Skeletal muscle tissue (tissue), 4 donors: ENCODE measurements around the gene LGALSL. TPM values are rescaled to one million over a fixed set of nuclear protein-coding genes. Genes with fewer than 3 reads are reported as not detected.

Source experiments
- H3K27ac ChIP-seq: one replicate; pipeline ENCODE4 v1.7.0; 2013; ENCODE audit warnings: mild to moderate bottlenecking, low read depth, low read length, inconsistent platforms
- H3K27me3 ChIP-seq, 3 donors: one replicate each; pipeline ENCODE4 v1.7.0; 2013; ENCODE audit warnings: low read length in 3 of 3; ENCODE audit not compliant: control insufficient read depth in 3 of 3, insufficient read depth in 3 of 3
- H3K36me3 ChIP-seq, 3 donors: one replicate each; pipeline ENCODE4 v1.7.0; 2013; ENCODE audit warnings: low read length in 3 of 3; ENCODE audit not compliant: control insufficient read depth in 3 of 3, insufficient read depth in 3 of 3
- H3K4me1 ChIP-seq, 3 donors: one replicate each; pipeline ENCODE4 v1.7.0; 2013; ENCODE audit warnings: low read length in 3 of 3, mild to moderate bottlenecking in 3 of 3; ENCODE audit not compliant: control insufficient read depth in 3 of 3, insufficient read depth in 3 of 3
- H3K4me3 ChIP-seq, 3 donors: one replicate each; pipeline ENCODE4 v1.7.0; 2013; ENCODE audit warnings: low read length in 3 of 3
- H3K9ac ChIP-seq, 3 donors: one replicate each; pipeline ENCODE4 v1.7.0; 2013; ENCODE audit warnings: low read length in 3 of 3, mild to moderate bottlenecking in 3 of 3, moderate library complexity in 2 of 3, low read depth in 1 of 3
- H3K9me3 ChIP-seq, 3 donors: one replicate each; pipeline ENCODE4 v1.7.0; 2013; ENCODE audit warnings: low read length in 3 of 3; ENCODE audit not compliant: control insufficient read depth in 3 of 3
- total RNA-seq: library from RNA; depleted of rRNA; stranded (reverse); fragments of >200 nt; gene quantifications from one replicate; pipeline ENCODE4 v1.2.3, GENCODE V29; 2014
- donor health status: Osteomylitis.

The LGALSL gene
- total RNA-seq, 1 donor from 2014 or later: 11.5 TPM

GRCh38 chr2:64455545-64455944 is 1.6 kb downstream of the LGALSL start:
- H3K9me3 ChIP-seq: no peaks in the 10 kb centered on the region
- no peaks in the 10 kb centered on the region for H3K27me3 ChIP-seq
- peak overlapping the region; percentile 96 for H3K27ac ChIP-seq
- peak overlapping the region; percentile 74 to 89 (median 87) for H3K9ac ChIP-seq
- H3K36me3 ChIP-seq: peaks cover 12 to 31% (median 31%) of the 10 kb centered on the region in 3 donors
- H3K4me3 ChIP-seq: peak overlapping the region; percentile 68 to 86 (median 86)
- H3K4me1 ChIP-seq: peaks cover 27 to 57% (median 36%) of the 10 kb centered on the region in 3 donors

DNA sequence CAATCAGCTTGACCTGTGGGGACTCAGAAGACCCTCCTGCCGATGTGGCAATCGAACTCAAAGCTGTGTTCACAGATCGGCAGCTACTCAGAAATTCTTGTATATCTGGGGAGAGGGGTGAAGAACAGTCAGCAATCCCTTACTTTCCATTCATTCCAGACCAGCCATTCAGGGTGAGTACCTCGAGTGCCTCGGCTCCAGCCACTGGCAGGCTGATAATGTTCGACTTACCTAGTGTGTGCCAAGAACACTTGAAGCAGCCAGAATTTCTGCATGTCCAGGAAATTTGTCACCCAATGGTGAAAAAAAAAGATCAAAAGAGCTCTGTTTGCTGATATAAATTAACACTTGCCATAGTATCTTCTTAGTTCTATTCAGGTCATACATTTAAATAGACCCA is 2.3 kb downstream of the LGALSL start:
- H3K9ac ChIP-seq: peak overlapping the region; percentile 10 to 59 (median 12)
- peaks cover 12 to 31% (median 31%) of the 10 kb centered on the region in 3 donors for H3K36me3 ChIP-seq
- H3K27me3 ChIP-seq: no peaks in the 10 kb centered on the region
- peak overlapping the region; percentile 36 to 49 (median 49) for H3K4me3 ChIP-seq
- H3K9me3 ChIP-seq: no peaks in the 10 kb centered on the region
- H3K4me1 ChIP-seq: peaks cover 27 to 58% (median 36%) of the 10 kb centered on the region in 3 donors
- peak overlapping the region; percentile 96 for H3K27ac ChIP-seq

- Histone ChIP-seq H3K27me3 (no peaks in the 10 kb centered on the region), H3K4me3 (no peak overlapping the region), H3K4me1 (peaks cover 25 to 58% (median 36%) of the 10 kb centered on the region in 3 donors), H3K36me3 (peaks cover 12 to 31% (median 31%) of the 10 kb centered on the region in 3 donors), H3K9me3 (no peaks in the 10 kb centered on the region), H3K27ac (no peak overlapping the region), H3K9ac (no peak overlapping the region)
Observed at GRCh38 chr2:64457524-64457923, 3.6 kb downstream of the LGALSL start.

DNA sequence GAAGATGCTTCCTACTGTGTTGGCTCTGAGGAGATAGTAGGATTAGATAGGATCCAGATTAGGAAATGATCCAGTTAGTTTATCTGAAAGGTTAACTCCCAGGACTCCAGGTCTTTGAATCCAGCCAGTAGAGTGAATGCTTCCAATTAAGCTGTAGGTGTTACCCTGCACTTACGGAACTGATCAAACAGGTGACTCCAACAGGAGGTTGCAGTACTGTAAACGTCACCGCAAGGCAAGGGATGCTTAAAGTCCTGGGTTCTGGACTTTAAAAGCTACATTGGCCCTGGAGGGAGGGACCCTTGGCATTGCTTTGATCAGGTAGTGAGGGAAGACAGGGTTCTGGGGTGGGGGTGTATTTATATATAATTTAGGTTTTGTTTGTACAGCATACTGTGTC is 5.6 kb downstream of the LGALSL start:
- Histone ChIP-seq H3K27me3 (no peaks in the 10 kb centered on the region), H3K9me3 (no peaks in the 10 kb centered on the region), H3K9ac (peak overlapping the region in 1 of 3 donors; percentile 2), H3K4me3 (no peak overlapping the region), H3K4me1 (peaks cover 34 to 61% (median 43%) of the 10 kb centered on the region in 3 donors), H3K27ac (no peak overlapping the region), H3K36me3 (peaks cover 12 to 31% (median 31%) of the 10 kb centered on the region in 3 donors)

- no peak overlapping the region for H3K9ac ChIP-seq
- H3K9me3 ChIP-seq: no peaks in the 10 kb centered on the region
- no peaks in the 10 kb centered on the region for H3K27me3 ChIP-seq
- peak overlapping the region in 1 of 3 donors; percentile 8 for H3K4me3 ChIP-seq
- H3K36me3 ChIP-seq: peaks cover 10 to 31% (median 31%) of the 10 kb centered on the region in 3 donors
- no peak overlapping the region for H3K27ac ChIP-seq
- H3K4me1 ChIP-seq: peaks cover 36 to 56% (median 43%) of the 10 kb centered on the region in 3 donors
Observed at GRCh38 chr2:64460330-64460729, 6.4 kb downstream of the LGALSL start.

- Histone ChIP-seq H3K4me1 (peaks cover 30 to 44% (median 39%) of the 10 kb centered on the region in 3 donors), H3K9me3 (no peaks in the 10 kb centered on the region)
Observed at GRCh38 chr2:64461271-64462058, 7.5 kb downstream of the LGALSL start.

DNA sequence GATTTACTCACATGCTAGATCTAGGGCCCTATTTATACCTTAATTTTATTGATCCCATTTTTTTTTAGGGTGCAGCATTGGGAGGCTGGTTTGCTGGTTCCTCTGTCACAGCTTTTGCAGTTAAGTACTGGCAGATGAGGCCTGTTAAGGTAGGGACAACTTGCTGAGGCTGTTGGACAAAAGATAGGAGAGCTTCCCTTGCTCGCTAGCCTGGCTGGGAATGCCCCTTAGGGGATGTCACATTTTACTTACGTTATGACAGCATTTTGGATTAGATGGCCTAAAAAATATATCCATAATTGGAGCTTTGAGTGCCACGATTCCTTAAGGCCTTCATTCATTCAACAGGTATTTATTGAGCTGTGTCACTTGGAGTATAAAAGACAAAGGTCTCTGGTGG is 8.2 kb downstream of the LGALSL start:
- H3K4me1 ChIP-seq: peaks cover 25 to 40% (median 38%) of the 10 kb centered on the region in 3 donors

More at GRCh38 chr2:64461271-64462058, 7.5 kb downstream of the LGALSL start:
- H3K4me3 ChIP-seq: no peak overlapping the region
- H3K9ac ChIP-seq: no peak overlapping the region
- no peaks in the 10 kb centered on the region for H3K27me3 ChIP-seq
- H3K27ac ChIP-seq: no peak overlapping the region
- peaks cover 10 to 31% (median 28%) of the 10 kb centered on the region in 3 donors for H3K36me3 ChIP-seq

DNA sequence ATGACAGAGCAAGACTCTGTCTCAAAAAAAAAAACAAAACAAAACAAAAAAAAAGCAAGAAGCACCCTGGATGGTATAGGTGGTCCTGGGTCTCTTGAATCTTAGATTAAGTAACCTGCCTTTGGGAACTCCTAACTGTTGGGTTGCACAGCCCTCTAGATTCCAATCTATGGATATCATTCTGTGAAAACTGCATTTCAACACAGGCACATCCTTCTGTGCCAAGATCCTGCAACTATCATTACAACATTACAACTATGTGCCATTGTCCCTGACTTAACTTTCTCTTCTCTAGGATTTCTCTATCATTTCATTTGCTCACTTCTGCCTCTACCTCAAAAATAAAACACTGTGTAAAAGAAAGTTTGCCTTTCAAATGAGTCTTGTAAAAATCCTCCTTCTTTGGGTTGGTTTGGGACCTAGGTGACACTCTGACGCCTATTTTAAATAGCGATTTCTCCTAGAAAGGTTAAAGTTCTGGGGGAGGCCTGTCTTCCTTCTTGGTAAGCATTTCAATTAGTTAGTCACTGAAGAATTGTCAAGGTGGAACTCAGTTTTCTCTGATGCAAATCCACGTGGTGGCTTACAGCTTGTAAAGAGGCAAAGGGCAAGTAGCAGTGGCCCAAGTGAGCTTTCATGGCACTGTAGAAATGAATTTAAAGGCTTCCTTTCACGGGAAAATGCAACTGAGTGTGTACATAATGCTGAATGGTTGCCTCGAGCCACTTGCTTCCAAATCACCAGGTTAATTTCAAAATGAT is 9.2 kb downstream of the LGALSL start:
- Histone ChIP-seq H3K36me3 (peaks cover 4 to 17% (median 11%) of the 10 kb centered on the region in 3 donors), H3K9me3 (no peaks in the 10 kb centered on the region), H3K4me1 (peaks cover 25 to 32% (median 32%) of the 10 kb centered on the region in 3 donors), H3K27ac (no peak overlapping the region), H3K4me3 (no peak overlapping the region), H3K9ac (no peak overlapping the region), H3K27me3 (no peaks in the 10 kb centered on the region)

More for the DNA sequence above, 8.2 kb downstream of the LGALSL start:
- no peak overlapping the region for H3K9ac ChIP-seq
- peaks cover 7 to 26% (median 21%) of the 10 kb centered on the region in 3 donors for H3K36me3 ChIP-seq
- H3K9me3 ChIP-seq: no peaks in the 10 kb centered on the region
- no peak overlapping the region for H3K27ac ChIP-seq
- H3K4me3 ChIP-seq: no peak overlapping the region
- no peaks in the 10 kb centered on the region for H3K27me3 ChIP-seq

GRCh38 chr2:64463781-64464180 is 9.8 kb downstream of the LGALSL start:
- Histone ChIP-seq H3K27ac (peak overlapping the region; percentile 5), H3K4me3 (no peak overlapping the region), H3K27me3 (no peaks in the 10 kb centered on the region), H3K4me1 (peaks cover 25 to 27% (median 27%) of the 10 kb centered on the region in 3 donors), H3K9me3 (no peaks in the 10 kb centered on the region), H3K9ac (peak overlapping the region in 1 of 3 donors; percentile 11), H3K36me3 (peaks cover under 1 to 12% (median 9%) of the 10 kb centered on the region in 3 donors)
